SW 1271 (cell line): ENCODE data around the gene TOGARAM2.

Source experiments
- DNase-seq, 2 experiments: peaks; one replicate each; lab custom pipeline; 2025; lab: John Stamatoyannopoulos, UW

The TOGARAM2 gene

DNA sequence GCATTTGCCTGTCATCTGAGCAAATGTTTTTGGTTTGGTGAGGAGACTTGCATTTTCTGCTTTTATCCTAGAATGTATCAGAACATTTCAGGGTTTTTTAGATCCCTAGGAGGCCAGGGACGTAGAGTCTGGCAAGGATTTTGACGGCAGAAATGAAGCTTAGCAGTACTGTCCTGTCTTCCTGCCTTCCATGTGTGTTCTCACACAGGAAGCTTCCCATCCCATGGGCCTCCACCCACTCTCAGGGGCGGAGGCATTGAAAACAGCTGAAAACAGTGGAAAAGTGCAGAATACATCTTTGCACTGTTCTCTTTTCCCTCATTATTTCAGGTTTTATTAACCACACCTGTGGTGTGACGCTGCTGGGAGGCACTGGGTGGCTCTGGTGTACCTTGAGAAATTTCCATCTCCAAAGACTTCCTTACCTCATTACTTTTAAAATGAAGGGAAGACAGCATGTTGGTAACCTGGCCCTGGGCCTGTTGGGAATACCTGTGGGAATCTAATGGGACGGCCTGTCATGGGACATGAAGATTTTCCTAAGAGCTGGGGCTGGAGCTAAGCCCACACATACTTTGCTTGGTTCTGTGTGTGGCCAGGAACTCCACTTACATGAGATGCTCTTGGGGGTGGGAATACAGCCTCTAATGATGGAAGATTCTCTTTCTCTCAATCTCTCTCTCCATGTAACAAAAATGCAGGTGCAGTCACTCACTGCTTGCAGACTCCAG, 72.7 kb downstream of the TOGARAM2 start:
- DNase-seq: no peak

DNA sequence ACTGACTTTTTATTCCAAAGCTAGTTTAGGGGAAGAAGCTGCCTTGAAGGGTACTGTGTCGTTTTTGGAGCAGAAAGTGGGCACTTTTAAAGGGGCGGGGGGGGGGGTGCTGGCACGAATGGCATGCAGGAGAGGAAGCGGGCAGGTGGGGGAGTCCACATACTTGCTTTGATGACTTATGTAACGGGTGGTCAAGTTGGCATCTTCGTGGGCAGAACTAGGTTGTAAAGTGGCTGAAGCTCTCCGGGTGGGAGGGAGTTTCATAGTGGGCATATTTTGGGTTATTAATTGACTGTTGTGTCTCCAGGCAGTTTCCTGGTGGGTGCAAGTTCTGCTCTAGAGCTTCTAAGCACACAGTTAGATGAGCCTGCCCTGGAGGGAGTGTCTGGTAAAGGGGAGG, 73.3 kb downstream of the TOGARAM2 start:
- DNase-seq: no peak

DNA sequence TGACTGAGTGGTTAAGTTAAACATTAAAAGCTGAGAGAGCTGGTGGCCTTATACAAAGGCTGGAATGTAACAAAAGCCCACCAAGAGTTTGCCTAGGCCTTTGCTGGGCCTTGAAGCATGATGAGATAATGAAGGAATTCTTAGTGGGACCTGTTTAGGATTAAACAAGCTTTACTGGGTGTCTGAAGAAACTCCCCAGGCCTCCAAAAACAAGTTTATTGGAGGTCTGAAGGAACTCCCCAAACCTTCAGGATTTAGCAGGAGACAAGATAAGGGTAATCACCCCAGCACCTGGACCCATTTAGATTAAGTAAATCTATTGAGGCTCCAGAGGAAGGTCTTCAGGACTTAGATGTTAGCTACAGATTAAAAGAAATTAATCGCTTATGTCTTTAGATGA, 74.5 kb downstream of the TOGARAM2 start:
- no peak for DNase-seq

DNA sequence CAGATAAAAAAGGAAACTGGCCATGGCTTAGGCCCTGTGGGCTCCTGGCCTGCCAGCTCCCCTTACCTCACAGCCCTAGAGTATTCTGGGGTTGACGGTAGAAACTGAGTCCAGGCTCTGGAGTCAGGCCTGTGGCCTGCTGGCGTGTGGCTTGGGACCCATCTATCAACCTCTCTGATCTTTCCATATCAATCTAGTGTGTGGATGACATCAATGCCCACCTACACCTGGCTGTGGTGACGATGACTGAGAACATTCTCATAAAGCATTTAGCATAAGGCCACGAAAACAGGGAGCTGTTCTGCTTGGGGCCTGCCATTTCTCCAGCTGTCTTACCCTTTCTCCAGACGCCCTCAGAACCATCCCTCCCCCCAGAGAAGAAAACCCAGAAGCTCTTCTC, 75.4 kb downstream of the TOGARAM2 start:
- no peak for DNase-seq

DNA sequence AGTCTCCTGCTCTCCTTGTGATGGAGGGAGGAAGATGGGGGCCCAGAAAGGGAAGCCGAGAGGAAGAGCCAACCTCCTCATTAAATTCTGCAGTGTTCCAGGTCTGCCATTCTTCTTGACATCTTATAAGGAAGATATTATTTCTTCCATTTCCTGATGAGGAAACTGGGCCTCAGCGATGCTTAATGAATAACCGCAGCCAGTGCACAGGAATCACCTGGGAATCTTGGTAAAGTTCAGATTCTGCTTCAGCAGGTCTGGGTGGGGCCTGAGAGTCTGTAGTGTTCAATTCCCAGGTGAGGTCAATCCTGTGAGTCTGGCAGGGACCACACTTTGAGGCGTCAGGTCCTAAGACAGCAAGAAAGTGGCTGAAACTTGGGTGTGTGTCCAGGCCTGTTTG, 75.9 kb downstream of the TOGARAM2 start:
- no peak for DNase-seq

DNA sequence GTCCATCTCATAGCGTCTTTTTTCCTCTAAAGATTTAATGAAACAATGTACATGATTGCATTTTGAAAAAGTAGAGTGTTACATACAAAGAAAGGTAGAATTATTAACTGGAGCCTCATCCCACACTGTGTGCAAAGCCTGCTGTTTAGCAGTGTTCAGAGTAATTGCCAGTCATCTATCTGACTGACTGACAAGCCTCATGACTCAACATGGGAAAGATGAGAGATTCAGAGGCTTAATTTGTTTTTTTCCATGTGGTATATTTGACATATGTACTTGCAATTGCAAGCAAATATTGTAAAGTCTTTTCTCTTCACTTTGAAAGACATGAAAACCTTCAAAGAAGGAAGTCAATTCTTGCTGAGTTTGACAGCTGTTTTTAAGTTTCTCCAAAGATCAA, 78.5 kb downstream of the TOGARAM2 start:
- no peak for DNase-seq

DNA sequence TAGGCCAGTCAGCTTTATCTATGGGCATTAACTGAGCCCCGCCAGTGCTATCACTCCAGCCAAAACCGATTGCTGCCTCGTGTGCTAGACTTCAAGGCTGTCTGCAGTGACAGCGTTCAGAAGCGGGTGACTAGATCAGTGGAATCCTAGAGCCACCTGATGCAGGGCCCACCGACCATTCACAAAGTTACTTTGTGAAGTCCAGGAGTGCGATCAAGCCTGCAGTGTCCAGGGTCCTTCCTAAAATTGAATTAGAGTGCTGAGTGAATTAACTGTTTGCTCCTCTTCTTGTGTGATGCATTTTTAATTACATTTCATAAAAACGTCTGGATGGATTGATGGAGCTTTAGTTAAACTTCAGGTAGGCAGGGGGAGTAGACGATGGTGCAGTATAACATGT, 79.3 kb downstream of the TOGARAM2 start:
- DNase-seq: no peak

DNA sequence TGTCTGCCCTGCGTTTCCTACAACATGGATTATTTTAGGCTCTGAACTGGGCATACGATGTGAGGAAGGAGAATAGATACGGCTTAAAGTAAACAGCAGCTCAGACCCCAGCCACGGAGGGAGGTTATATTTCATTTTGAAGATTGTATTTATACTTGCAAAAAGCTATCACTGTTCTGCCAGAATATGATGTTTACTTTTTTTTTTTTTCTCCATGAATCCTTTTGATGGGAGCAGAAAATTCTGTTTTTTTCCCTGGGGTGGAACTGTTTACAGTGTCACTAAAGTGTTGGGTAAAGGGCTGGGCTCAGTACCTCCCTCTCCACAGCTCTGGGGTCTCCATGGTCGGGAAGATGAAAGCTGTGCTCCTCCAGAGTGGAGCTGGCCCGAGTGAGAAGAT, 80.1 kb downstream of the TOGARAM2 start:
- no peak for DNase-seq

DNA sequence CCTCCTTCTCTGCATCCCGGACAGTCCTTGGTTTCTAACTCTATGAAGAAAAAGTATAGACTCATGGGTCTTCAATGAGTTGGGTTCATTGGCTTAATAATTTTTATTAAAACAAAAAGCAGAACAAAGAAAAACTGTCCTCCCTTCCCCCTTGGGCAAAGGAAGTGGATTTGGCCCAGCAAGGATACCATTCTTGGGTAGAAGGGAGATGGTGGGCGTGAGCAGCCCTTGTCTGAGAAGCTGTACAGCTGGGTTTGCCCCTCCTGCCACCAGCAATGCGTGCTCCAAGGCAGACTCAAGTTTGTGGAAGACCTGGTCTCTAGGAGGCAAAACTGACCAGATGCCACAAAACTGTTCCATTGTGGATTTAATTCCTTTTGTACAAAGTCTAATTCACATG, 80.5 kb downstream of the TOGARAM2 start:
- DNase-seq: no peak

DNA sequence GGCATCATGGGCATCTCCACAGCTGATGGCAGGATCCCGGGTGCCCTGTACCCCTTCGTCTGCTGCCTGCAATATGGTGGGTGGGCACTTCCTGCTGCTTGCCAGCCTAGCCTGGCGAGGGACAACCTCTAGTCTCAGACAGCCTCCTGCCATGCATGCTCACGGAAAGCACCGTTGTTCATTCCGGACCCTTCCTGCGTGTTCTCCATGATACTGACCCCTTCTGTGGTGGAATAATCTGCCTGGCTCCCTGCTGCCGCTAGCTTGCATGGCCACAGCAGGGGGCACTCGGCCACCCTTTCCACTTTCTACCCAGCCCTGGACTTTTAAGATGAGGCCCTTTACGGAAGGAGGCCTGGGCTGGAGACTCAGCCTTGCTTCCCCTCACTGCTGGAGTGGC, 81.3 kb downstream of the TOGARAM2 start:
- no peak for DNase-seq

DNA sequence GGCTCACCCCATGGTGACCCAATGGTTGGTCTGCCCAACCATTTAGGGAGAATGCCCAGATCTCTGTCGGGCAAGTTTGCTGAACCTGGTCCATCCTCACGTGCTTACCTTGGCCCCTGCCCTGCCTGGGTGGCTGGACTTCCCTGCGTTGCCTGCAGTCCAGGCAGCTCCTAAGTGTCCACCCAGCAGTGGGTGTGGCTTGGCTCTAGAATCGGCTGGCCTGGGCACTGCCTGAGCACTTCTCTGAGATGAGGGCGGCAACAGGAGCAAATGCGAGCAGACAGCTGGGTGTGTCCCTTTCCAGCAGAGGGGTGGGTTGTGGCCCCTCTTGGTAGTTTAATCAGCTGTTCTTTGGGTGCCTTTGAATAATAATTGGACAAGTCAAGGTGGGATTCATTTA, 82.0 kb downstream of the TOGARAM2 start:
- DNase-seq: no peak

DNA sequence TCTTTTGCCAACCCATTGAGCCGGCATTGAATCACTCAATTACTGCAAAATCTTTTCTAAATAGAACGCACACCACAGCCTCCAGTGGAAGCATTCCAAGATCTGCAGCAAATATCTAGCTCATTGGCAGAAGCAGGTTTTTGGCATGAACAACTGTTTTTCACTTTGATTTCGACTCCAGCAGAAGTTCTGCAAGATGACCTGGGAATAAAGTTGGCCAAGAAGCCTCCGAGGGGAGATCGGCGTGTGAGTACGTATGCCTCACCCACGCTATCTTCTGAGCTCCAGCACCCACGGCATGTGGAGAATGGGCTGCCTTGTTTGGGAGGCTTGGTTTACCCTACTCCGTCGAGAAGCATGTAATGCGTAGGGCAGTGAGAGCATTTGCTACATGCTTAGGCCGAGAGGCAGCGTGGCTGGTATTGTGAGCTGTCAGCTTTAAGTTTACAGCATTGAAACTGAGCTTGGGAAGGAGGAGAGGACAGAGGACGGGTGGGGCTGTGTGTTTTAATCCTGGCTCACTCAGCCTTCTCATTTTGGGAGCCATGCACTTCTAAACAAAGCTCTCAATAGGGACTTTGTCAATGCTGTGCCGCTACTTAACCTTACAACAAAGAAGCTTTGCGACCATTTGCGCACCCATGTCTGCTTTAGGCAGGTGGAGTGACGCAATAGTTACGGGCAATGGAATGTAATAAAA, 82.7 kb downstream of the TOGARAM2 start:
- no peak for DNase-seq

DNA sequence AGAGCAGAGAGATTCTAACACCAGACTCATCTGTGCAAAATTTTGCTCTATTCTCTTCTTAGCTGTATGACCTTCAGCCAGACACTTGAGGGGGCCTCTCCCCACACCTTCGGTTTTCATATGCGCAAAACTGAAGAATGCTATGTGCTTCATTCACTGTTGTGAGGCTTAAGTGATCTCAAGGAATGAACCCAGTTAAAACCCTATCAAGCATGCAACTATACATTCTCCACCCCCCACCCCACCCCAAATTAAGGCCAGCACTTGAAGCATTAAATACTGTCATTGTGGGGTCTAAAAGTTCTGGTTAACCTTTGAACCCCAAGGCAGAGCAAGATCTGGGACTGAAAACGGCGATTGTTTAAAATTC, 83.2 kb downstream of the TOGARAM2 start:
- DNase-seq: no peak

DNA sequence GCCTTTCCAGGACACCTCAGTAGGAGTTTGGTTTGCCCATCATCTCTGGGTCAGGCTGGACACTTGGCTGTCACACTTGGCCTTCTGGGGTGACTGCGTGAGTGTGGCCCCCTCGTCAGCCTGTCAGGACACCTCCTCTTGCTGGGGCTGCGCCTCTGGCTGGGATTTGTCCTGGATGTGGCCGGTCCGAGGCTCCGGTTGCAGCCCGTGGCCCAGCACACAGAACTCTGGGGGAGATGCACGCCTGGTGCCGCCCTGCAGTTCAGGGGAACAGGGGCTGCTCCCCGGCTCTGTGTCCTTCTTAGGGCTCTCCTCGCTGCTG, 83.6 kb downstream of the TOGARAM2 start:
- no peak for DNase-seq

DNA sequence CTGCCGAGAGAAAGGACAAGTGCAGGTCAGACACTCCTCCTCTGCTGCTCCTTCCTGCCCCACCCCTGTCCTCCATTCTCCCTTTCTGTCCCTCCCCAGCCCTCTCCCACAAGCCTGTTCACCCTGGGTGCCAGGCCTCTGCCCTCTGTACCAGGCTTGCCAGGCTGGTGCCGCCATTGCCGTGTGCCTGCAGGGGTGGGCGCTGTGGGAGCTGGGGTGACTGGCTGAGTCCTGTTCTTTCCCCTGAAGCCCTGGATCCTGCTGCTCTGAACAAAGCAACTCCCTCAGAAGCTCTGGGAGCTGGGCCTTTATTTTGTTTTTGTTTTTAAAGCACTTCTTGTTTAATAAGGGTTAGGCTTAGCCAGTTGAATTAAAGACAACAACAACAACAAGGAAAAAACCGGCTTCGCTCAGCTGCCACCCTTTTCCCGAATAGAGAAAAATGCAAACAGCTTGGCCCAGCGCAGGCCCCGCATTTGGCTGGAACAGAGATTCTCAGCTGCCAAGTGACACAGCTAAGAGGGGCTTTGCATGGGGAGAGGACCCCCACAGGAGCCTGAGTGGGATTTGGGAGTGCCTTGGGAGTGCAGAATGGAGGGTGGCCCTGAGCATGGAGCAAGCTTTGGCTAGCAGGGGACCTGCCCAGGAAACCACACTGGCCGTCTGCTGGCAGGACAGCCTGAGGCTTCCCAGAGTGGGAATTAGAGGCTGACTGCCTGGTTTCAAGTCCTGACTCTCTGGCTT, 84.1 kb downstream of the TOGARAM2 start:
- DNase-seq: no peak

DNA sequence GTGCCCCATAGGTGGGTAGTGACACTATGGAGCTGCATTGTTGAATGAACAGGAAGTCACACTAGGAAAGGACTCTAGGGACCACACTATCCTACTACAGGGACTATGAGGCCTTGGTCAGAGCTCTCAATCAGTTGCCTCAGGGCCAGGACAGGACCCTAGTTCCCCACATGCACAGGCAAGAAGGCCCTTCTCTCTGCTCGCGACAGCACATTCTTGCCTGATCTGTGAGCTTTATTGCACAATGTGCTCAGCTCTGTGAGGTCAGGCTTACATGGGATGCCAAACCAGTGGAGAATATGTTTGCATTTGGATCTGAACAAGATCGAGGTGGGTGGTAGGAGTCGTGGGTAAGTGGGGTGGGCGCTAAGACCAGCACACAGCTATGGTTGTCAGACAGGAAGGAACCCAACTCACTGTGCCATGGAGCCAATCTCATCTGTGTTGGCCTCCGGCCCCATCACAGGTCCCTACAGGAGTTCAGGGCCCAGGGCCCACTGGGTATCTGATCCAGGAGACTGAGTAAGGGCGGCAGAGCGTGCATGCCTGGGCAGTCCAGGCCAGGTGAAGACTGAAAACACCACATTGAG, 85.3 kb downstream of the TOGARAM2 start:
- DNase-seq: no peak

DNA sequence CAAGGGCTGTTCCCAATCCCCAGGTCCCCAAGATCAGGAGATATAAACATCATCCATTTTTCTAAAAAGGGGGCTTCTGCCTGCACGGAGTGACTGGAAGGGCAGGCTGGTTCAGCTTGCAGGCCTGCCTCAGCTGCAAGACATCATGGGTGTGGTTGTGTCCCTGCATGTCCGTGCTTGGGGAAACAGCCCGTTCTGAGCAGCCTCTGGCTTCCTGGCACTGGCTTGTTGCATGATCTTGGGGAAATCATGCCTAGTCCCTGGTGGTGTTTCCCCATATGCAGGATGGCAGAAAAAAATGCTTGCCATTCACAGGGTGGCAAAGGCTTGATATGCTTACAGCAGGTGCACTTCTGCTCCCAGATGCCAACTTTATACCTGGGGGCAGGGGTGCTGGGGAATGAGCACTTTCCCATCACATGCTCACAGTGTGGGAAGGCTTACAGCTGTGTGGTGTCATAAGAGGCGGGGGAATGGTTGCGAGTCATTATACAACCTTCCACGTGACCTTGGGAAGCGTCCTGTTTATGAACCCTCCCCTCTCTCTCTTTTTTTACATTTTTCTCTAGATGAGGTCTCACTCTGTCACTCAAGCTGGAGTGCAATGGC, 86.0 kb downstream of the TOGARAM2 start:
- DNase-seq: no peak

DNA sequence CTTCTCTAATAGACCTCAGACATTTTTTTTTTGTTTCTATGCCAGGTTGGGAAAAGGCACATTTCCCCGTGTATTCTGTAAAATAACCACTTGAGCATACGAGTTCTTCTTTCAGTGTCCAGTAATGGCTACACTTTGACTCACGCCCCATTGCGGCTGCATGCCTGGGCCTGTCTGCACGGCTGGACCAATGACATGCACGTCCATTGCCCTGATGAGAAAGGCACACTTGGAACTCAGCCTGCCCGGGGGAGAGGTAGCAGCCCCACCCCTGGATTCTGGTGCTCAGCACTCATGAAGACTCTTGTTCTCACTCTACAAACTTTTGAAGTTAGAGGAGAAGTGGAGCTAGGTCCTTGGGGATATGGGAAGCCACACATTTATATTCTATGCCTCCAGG, 87.4 kb downstream of the TOGARAM2 start:
- DNase-seq: no peak

DNA sequence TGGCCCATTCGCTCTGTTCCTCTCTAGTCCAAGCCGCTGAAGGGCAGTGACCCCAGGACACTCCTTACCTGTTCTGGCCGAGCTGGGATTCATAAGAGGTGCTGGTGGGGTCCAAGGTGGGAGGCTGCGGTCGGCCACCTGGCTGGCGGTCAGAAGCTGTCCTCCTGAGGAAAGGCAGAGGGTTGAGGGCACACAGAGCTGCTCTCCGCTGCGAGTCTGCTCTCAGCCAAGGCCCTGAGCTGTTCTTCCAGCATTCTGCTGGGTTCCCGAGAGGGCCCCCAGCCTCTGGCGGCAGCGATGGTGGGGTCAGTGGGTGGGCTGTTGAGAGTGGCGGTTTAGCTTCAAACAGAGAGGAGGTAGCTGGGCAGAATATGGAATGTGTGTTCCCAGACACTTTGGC, 89.4 kb downstream of the TOGARAM2 start:
- DNase-seq: no peak

DNA sequence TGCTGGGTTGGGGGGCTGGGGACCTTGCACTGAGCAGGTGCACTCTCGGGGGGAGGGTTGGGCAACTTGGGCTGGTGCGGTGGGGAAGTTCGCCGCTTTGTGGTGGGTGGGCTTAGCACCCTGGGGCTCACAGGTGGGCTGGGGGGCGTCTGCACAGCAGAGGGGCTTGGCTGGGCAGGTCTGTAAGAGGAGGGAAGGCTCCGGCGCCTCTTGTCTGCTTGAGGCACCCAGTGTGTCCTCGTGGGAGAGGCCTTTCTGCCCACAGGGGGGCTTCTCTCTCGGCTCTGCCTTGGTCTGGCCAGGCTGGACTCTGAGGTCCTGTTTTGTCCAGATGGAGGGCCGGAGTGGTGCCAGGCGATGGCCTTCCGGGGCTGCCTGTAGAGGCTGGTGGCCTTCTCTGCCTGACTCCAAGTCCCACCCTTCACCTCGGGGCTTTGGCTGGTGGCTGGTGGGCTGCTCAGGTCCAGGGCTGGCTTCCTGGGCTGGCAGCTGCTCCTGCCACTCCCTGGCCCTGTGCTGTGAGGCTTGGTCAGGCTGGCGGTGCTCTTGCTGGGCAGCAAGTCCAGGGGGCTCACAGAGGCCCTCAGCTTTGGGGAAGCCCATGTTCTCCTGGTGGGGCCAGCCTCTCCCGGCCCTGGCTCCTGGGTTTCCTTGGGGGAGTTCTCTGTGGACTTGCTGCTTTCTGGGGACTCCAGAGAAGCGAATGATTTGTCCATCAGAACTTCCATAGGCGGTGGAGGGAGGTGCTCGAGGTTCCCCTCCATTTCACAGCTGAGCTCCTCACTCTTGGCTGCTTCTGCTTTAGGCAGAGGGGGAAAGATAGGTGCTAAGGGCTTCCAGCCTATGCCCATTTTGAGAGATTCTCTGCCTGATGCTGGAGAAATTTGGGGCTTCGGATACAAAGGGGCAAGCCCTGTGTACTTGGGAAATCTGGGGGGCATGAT, 90.2 kb downstream of the TOGARAM2 start:
- no peak for DNase-seq

DNA sequence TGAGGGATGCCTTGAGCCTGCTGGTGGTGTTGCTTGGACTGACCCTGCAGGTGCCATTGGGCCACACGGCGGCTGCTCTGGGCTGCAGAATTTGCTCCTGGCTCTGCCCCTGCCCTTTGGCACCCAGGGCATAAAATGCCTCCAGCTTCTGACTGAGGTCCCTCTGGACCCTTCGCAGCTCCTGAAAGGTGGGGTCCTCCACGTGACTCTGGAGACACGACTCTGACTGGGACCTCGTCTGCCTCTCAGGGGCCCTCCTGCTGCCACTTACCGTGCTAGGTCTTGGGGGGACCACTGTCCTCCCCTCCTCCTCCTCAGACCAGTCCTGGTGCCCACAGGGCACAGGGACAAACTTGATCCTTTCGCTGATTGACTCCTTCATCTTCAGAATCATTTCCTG, 91.2 kb downstream of the TOGARAM2 start:
- no peak for DNase-seq
